ENCODE data around the gene OR9G1. TPM values are rescaled to one million over a fixed set of nuclear protein-coding genes. Genes with fewer than 3 reads are reported as not detected.

Gene OR9G1
- polyA plus RNA-seq, 2 donors: not detected

DNA sequence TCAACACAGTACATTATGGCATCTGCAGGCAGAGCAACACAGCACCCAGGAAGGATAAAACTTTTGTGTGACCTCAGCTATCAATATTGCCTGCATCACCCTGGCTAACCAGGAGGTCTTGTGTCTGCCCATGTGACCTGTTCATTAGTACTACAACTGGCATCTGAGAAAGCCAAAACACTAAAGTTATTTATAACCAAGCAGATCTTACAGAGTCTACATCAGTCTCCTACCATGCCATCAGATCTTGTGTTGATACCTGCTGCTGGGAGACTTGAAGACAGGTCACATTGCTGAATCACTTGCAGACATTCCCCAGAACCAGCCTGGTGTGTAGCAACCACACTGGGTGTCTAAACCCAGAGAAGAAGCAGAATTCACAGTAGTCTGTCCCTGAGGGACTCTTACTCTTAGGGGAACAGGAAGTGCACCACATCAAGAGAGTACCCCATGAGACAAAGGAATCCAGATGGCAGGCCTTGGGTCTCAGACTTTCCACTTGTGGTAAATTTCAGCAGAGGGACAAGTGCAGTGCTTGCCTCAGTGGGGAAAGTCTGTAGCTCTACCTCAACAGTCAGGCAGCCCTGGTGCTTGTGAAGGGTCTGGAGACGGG, 7.0 kb downstream of the OR9G1 start:
- WGBS, 2 donors: 56 to 64% methylated on average over 1 of the region's 1 CpG

DNA sequence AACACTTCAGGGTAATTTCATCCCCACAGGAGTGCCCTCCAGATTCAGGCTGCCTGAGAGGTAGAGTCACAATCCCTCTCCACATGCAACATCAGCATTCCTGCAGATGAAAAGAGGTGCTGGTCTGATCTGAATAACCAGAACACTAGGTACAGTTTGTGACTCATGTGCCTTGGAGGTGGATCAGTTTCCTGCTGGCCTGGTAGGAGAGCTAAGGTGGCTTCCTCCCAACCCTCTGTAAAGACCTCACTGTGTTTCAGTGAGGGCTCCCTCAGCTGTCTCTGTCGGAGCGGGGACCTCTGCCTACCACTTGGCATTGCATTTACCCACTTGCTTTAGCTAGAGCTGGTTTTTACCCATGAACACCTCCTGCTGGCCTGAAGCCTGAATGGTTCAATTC, 7.6 kb downstream of the OR9G1 start:
- no peak overlapping the region for H3K27ac ChIP-seq (ENCODE audit: low read depth in 2 of 2, low read length in 1 of 2)
- 88 to 94% methylated on average over 2 of the region's 2 CpGs for WGBS, 2 donors
- H3K9me3 ChIP-seq (ENCODE audit: control insufficient read depth in 2 of 2, insufficient read depth in 1 of 2, low read depth in 1 of 2, low read length in 1 of 2): peaks cover 0 to 4% of the 10 kb centered on the region in 2 donors
- no peaks in the 10 kb centered on the region for H3K4me1 ChIP-seq (ENCODE audit: control insufficient read depth in 2 of 2, insufficient read depth in 2 of 2, low read length in 1 of 2)
- no peak overlapping the region for H3K4me3 ChIP-seq (ENCODE audit: low read depth in 1 of 2, low read length in 2 of 2)
- no peaks in the 10 kb centered on the region for H3K27me3 ChIP-seq (ENCODE audit: control insufficient read depth in 1 of 2, insufficient read depth in 2 of 2, low read length in 2 of 2)
- H3K36me3 ChIP-seq (ENCODE audit: control insufficient read depth in 2 of 2, insufficient read depth in 2 of 2, low read length in 1 of 2): no peaks in the 10 kb centered on the region

More for the DNA sequence above, 7.0 kb downstream of the OR9G1 start:
- no peak overlapping the region for H3K4me3 ChIP-seq (ENCODE audit: low read depth in 1 of 2, low read length in 2 of 2)
- H3K36me3 ChIP-seq (ENCODE audit: control insufficient read depth in 2 of 2, insufficient read depth in 2 of 2, low read length in 1 of 2): no peaks in the 10 kb centered on the region
- H3K4me1 ChIP-seq (ENCODE audit: control insufficient read depth in 2 of 2, insufficient read depth in 2 of 2, low read length in 1 of 2): no peaks in the 10 kb centered on the region
- no peak overlapping the region for H3K27ac ChIP-seq (ENCODE audit: low read depth in 2 of 2, low read length in 1 of 2)
- H3K9me3 ChIP-seq (ENCODE audit: control insufficient read depth in 2 of 2, insufficient read depth in 1 of 2, low read depth in 1 of 2, low read length in 1 of 2): peaks cover 0 to 4% of the 10 kb centered on the region in 2 donors
- no peaks in the 10 kb centered on the region for H3K27me3 ChIP-seq (ENCODE audit: control insufficient read depth in 1 of 2, insufficient read depth in 2 of 2, low read length in 2 of 2)

DNA sequence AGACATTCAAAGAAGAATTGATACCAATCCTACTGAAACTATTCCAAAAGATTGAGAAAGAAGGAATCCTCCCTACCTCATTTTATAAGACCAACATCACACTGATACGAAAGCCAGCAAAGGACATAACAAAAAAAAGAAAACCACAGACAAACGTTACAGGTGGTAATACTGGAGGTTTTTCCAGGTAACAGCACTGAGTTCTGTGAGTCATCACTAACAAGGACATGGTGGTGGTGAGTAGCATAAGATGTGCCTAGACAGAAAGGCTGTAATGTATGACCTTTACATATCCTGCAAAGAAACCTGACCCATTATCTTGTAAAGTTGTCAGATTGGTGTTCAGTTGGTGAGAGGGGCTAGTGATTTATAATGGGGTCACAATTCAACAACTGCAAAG, 15.3 kb downstream of the OR9G1 start:
- Histone ChIP-seq H3K27ac (ENCODE audit: low read depth in 2 of 2, low read length in 1 of 2) (no peak overlapping the region), H3K4me3 (ENCODE audit: low read depth in 1 of 2, low read length in 2 of 2) (no peak overlapping the region), H3K36me3 (ENCODE audit: control insufficient read depth in 2 of 2, insufficient read depth in 2 of 2, low read length in 1 of 2) (no peaks in the 10 kb centered on the region), H3K4me1 (ENCODE audit: control insufficient read depth in 2 of 2, insufficient read depth in 2 of 2, low read length in 1 of 2) (no peaks in the 10 kb centered on the region), H3K9me3 (ENCODE audit: control insufficient read depth in 2 of 2, insufficient read depth in 1 of 2, low read depth in 1 of 2, low read length in 1 of 2) (no peaks in the 10 kb centered on the region), H3K27me3 (ENCODE audit: control insufficient read depth in 1 of 2, insufficient read depth in 2 of 2, low read length in 2 of 2) (no peaks in the 10 kb centered on the region)
- WGBS, 2 donors: 63 to 74% methylated on average over 2 of the region's 2 CpGs

DNA sequence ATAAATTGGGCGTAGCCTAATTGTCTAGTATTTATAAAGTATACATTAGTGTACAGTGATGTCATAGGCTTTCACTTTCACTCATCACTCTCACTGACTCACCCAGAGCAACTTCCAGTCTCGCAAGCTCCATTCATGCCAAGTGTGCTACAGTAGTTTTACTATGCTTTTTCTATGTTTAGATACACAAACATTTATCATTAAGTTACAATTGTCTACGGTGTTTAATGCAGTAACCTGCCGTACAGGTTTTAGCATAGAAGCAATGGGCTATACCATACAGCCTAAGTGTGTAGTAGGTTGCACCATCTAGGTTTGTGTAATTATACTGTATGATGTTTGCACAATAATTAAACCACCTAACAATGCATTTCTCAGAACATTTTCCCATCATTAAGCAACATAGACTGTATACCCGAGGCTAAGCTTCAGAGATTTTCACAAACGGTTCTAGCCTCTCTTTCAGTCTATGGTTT, 17.5 kb downstream of the OR9G1 start:
- Histone ChIP-seq H3K9me3 (ENCODE audit: control insufficient read depth in 2 of 2, insufficient read depth in 1 of 2, low read depth in 1 of 2, low read length in 1 of 2) (no peaks in the 10 kb centered on the region), H3K4me1 (ENCODE audit: control insufficient read depth in 2 of 2, insufficient read depth in 2 of 2, low read length in 1 of 2) (no peaks in the 10 kb centered on the region), H3K4me3 (ENCODE audit: low read depth in 1 of 2, low read length in 2 of 2) (no peak overlapping the region), H3K36me3 (ENCODE audit: control insufficient read depth in 2 of 2, insufficient read depth in 2 of 2, low read length in 1 of 2) (no peaks in the 10 kb centered on the region), H3K27ac (ENCODE audit: low read depth in 2 of 2, low read length in 1 of 2) (no peak overlapping the region), H3K27me3 (ENCODE audit: control insufficient read depth in 1 of 2, insufficient read depth in 2 of 2, low read length in 2 of 2) (no peaks in the 10 kb centered on the region)
- WGBS, 2 donors: 49 to 50% methylated on average over 6 of the region's 6 CpGs

DNA sequence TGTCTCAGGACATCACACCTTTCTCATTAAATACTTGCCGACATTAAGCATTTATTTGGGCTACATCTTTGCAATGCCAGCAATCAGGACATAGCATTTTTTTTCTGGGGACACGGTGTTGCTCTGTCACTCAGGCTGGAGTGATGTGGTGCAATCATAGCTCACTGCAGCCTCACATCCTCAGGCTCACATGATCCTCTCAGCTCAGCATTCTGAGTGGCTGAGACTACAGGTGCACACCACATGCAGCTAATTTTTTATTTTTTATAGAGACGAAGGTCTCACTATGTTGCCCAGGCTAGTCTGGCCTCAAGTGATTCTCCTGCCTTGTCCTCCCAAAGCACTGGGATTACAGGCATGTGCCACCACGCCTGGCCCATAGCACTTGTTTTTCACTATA, 21.6 kb downstream of the OR9G1 start:
- no peak overlapping the region for H3K27ac ChIP-seq (ENCODE audit: low read depth in 2 of 2, low read length in 1 of 2)
- 68% methylated on average over 4 of the region's 4 CpGs for WGBS, 2 donors
- no peaks in the 10 kb centered on the region for H3K9me3 ChIP-seq (ENCODE audit: control insufficient read depth in 2 of 2, insufficient read depth in 1 of 2, low read depth in 1 of 2, low read length in 1 of 2)
- H3K4me1 ChIP-seq (ENCODE audit: control insufficient read depth in 2 of 2, insufficient read depth in 2 of 2, low read length in 1 of 2): no peaks in the 10 kb centered on the region
- no peaks in the 10 kb centered on the region for H3K27me3 ChIP-seq (ENCODE audit: control insufficient read depth in 1 of 2, insufficient read depth in 2 of 2, low read length in 2 of 2)
- no peaks in the 10 kb centered on the region for H3K36me3 ChIP-seq (ENCODE audit: control insufficient read depth in 2 of 2, insufficient read depth in 2 of 2, low read length in 1 of 2)
- no peak overlapping the region for H3K4me3 ChIP-seq (ENCODE audit: low read depth in 1 of 2, low read length in 2 of 2)

DNA sequence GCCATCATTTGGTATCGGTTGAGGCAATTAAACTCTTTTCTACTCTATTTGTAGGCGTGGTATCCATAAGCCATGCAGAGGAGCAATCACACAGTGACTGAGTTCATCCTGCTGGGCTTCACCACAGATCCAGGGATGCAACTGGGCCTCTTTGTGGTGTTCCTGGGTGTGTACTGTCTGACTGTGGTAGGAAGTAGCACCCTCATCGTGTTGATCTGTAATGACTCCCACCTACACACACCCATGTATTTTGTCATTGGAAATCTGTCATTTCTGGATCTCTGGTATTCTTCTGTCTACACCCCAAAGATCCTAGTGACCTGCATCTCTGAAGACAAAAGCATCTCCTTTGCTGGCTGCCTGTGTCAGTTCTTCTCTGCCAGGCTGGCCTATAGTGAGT, 41.2 kb downstream of the OR9G1 start:
- Histone ChIP-seq H3K4me3 (ENCODE audit: low read depth in 1 of 2, low read length in 2 of 2) (no peak overlapping the region), H3K4me1 (ENCODE audit: control insufficient read depth in 2 of 2, insufficient read depth in 2 of 2, low read length in 1 of 2) (no peaks in the 10 kb centered on the region), H3K27me3 (ENCODE audit: control insufficient read depth in 1 of 2, insufficient read depth in 2 of 2, low read length in 2 of 2) (no peaks in the 10 kb centered on the region), H3K9me3 (ENCODE audit: control insufficient read depth in 2 of 2, insufficient read depth in 1 of 2, low read depth in 1 of 2, low read length in 1 of 2) (no peaks in the 10 kb centered on the region), H3K36me3 (ENCODE audit: control insufficient read depth in 2 of 2, insufficient read depth in 2 of 2, low read length in 1 of 2) (no peaks in the 10 kb centered on the region), H3K27ac (ENCODE audit: low read depth in 2 of 2, low read length in 1 of 2) (no peak overlapping the region)
- 80 to 87% methylated on average over 3 of the region's 3 CpGs for WGBS, 2 donors

DNA sequence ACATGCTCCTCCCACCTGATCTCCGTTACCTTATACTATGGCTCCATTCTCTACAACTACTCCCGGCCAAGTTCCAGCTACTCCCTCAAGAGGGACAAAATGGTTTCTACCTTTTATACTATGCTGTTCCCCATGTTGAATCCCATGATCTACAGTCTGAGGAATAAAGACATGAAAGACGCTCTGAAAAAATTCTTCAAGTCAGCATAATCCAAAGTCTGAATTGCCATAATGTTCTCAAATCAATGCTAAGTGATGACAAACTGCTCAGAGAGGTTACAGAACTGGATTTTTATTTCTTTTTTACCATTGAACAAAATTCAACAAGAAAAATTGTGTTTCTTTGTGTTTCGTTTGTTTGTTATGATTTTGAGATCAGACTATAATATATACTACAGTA, 42.0 kb downstream of the OR9G1 start:
- Histone ChIP-seq H3K4me3 (ENCODE audit: low read depth in 1 of 2, low read length in 2 of 2) (no peak overlapping the region), H3K27me3 (ENCODE audit: control insufficient read depth in 1 of 2, insufficient read depth in 2 of 2, low read length in 2 of 2) (no peaks in the 10 kb centered on the region), H3K36me3 (ENCODE audit: control insufficient read depth in 2 of 2, insufficient read depth in 2 of 2, low read length in 1 of 2) (no peaks in the 10 kb centered on the region), H3K4me1 (ENCODE audit: control insufficient read depth in 2 of 2, insufficient read depth in 2 of 2, low read length in 1 of 2) (no peaks in the 10 kb centered on the region), H3K27ac (ENCODE audit: low read depth in 2 of 2, low read length in 1 of 2) (no peak overlapping the region), H3K9me3 (ENCODE audit: control insufficient read depth in 2 of 2, insufficient read depth in 1 of 2, low read depth in 1 of 2, low read length in 1 of 2) (no peaks in the 10 kb centered on the region)
- WGBS, 2 donors: 74 to 78% methylated on average over 4 of the region's 4 CpGs

DNA sequence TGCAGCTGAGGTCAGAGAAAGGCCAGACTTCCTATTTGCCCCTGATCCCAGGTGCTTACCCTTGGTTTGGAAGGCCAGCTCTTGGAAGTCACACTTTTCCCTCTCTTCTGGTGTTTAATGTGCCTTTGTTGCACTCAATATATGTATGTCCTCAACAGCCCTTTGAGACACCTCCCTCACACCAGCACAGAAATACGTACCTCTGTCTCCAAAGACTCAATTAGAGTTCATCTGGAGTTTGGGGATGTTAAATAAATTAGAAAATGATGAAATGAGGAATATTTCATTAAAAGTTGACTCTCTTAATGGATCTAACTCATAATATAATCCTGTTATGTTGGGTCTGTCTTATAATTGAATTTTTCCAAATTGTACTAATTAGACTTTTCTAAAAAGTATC, 49.7 kb downstream of the OR9G1 start, which contains the start of gene OR9G4:
Gene OR9G4 (minus strand): TSS at position 101 of the 400 bp plus-strand sequence. CDS start 4,931 bp downstream, outside the sequence.
- H3K4me1 ChIP-seq (ENCODE audit: control insufficient read depth in 2 of 2, insufficient read depth in 2 of 2, low read length in 1 of 2): no peaks in the 10 kb centered on the region
- H3K27ac ChIP-seq (ENCODE audit: low read depth in 2 of 2, low read length in 1 of 2): no peak within 1 kb of the TSS
- no peaks in the 10 kb centered on the region for H3K9me3 ChIP-seq (ENCODE audit: control insufficient read depth in 2 of 2, insufficient read depth in 1 of 2, low read depth in 1 of 2, low read length in 1 of 2)
- 63 to 67% methylated on average over 1 of the region's 1 CpG for WGBS, 2 donors
- no peak within 1 kb of the TSS for H3K4me3 ChIP-seq (ENCODE audit: low read depth in 1 of 2, low read length in 2 of 2)
- no peaks in the 10 kb centered on the region for H3K36me3 ChIP-seq (ENCODE audit: control insufficient read depth in 2 of 2, insufficient read depth in 2 of 2, low read length in 1 of 2)
- no peaks in the 10 kb centered on the region for H3K27me3 ChIP-seq (ENCODE audit: control insufficient read depth in 1 of 2, insufficient read depth in 2 of 2, low read length in 2 of 2)

DNA sequence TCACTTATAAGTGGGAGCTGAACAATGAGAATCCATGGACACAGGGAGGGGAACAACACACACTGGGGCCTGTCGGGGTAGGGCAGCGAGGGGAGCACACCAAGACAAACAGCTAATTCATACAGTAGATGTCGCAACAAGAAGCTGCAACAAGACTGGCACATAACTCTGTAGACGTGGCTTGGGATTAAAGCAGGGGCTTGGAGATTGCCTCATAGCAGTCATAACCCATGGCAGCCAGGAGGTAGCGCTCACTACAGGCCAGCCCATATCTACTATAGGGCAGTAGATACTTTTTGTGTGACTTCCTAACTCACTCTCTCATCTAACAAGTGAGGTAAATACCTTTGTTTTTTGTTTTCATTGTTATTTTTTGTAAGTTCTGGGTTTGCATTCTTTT, 51.3 kb downstream of the OR9G1 start:
- no peak overlapping the region for H3K4me3 ChIP-seq (ENCODE audit: low read depth in 1 of 2, low read length in 2 of 2)
- no peaks in the 10 kb centered on the region for H3K36me3 ChIP-seq (ENCODE audit: control insufficient read depth in 2 of 2, insufficient read depth in 2 of 2, low read length in 1 of 2)
- 92 to 93% methylated on average over 5 of the region's 5 CpGs for WGBS, 2 donors
- no peaks in the 10 kb centered on the region for H3K27me3 ChIP-seq (ENCODE audit: control insufficient read depth in 1 of 2, insufficient read depth in 2 of 2, low read length in 2 of 2)
- no peak overlapping the region for H3K27ac ChIP-seq (ENCODE audit: low read depth in 2 of 2, low read length in 1 of 2)
- H3K4me1 ChIP-seq (ENCODE audit: control insufficient read depth in 2 of 2, insufficient read depth in 2 of 2, low read length in 1 of 2): no peaks in the 10 kb centered on the region
- no peaks in the 10 kb centered on the region for H3K9me3 ChIP-seq (ENCODE audit: control insufficient read depth in 2 of 2, insufficient read depth in 1 of 2, low read depth in 1 of 2, low read length in 1 of 2)

DNA sequence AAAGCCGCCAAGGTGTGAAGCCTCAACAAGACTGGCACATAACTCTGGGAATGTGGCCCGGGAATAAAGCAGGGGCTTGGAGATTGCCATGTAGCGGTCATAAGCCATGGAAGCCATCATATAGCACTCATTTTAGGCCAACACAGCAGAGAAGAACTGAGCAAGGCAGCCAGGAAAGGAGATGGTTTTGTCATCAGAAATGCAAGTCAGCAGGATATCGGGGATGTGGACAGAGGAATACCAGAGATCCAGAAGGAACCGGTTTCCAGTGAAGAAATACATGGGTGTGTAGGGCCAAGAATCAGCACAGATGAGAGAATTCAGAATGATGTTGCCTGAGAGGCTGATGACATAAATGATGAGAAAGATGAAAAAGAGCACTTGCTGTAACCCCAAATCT, 52.6 kb downstream of the OR9G1 start:
- H3K4me3 ChIP-seq (ENCODE audit: low read depth in 1 of 2, low read length in 2 of 2): no peak overlapping the region
- no peak overlapping the region for H3K27ac ChIP-seq (ENCODE audit: low read depth in 2 of 2, low read length in 1 of 2)
- 80 to 86% methylated on average over 5 of the region's 5 CpGs for WGBS, 2 donors
- H3K27me3 ChIP-seq (ENCODE audit: control insufficient read depth in 1 of 2, insufficient read depth in 2 of 2, low read length in 2 of 2): no peaks in the 10 kb centered on the region
- no peaks in the 10 kb centered on the region for H3K4me1 ChIP-seq (ENCODE audit: control insufficient read depth in 2 of 2, insufficient read depth in 2 of 2, low read length in 1 of 2)
- H3K36me3 ChIP-seq (ENCODE audit: control insufficient read depth in 2 of 2, insufficient read depth in 2 of 2, low read length in 1 of 2): no peaks in the 10 kb centered on the region
- H3K9me3 ChIP-seq (ENCODE audit: control insufficient read depth in 2 of 2, insufficient read depth in 1 of 2, low read depth in 1 of 2, low read length in 1 of 2): no peaks in the 10 kb centered on the region

All from esophagus (tissue), 2 donors.